Umbilical cord (tissue), 2 donors: ENCODE data around the gene TAS2R19. TPM values are rescaled to one million over a fixed set of nuclear protein-coding genes. Genes with fewer than 3 reads are reported as not detected.

Source experiments
- DNase-seq: peaks from one replicate; pipeline ENCODE4 v3.0.0-alpha.2; 2015; ENCODE audit warnings: low spot score
- total RNA-seq: library from RNA; depleted of rRNA; stranded (reverse); fragments of >200 nt; gene quantifications from one replicate; pipeline ENCODE4 v1.2.3, GENCODE V29; 2014; ENCODE audit warnings: low replicate concordance; ENCODE audit not compliant: insufficient read depth

Gene TAS2R19
- total RNA-seq, 1 donor from 2014 or later: 21.9 TPM

GRCh38 chr12:10994307-10994706 is 28.1 kb downstream of the TAS2R19 start:
- DNase-seq: no peak

GRCh38 chr12:10989107-10989506 is 33.3 kb downstream of the TAS2R19 start:
- no peak for DNase-seq

DNA sequence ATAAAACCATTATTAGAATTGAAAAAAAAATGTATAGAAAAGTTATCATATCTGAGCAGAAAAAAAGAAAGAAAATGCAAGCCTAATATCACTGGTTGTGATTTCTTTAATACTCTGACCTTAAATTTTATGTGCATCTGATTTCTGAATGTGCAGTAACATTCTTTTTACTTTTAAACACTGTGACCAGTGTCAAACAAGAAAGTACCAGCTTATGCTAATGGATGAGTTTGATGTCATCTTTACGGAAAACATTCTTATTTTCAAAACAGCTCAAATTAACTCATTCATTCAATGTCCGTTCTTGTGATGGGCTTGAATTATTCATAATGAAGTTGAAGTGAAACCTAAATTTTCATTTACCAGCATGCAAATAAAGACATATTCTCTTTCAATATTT is 35.6 kb downstream of the TAS2R19 start, which contains the start of gene TAS2R50:
TAS2R50 (minus strand) TSS at position 101 of the 400 bp plus-strand sequence; CDS start at position 49, 52 bp downstream.
- no peak for DNase-seq

DNA sequence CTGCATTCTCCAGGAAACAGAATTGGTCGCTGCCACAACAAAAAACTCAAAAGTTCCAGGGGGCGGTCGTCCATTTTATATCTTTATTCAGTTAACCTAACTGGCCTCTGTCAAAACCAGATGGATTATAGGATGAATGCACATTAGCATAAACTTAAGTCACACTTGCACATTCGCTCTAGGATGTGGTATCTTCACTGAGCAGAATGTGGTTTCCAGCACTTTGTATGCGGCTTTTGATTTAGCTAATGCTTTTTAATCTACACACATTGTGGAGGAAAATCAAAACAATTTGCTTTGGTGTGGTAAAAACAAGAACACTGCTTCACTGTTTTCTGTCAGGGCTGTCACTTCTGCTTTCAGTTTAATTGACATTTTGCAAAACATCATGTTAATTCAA is 40.2 kb downstream of the TAS2R19 start:
- DNase-seq: no peak

GRCh38 chr12:10974965-10975364 is 47.5 kb downstream of the TAS2R19 start:
- no peak for DNase-seq

Other genes with a start within 250 kb of the TAS2R19 start
- 2.9 TPM for gene TAS2R7, start 220.0 kb downstream of the TAS2R19 start, total RNA-seq
- gene TAS2R8, start 215.3 kb downstream of the TAS2R19 start, total RNA-seq: 1.7 TPM
- 1.7 TPM for gene TAS2R9, start 212.5 kb downstream of the TAS2R19 start, total RNA-seq
- 2.6 TPM for gene TAS2R10, start 196.3 kb downstream of the TAS2R19 start, total RNA-seq
- gene PRR4, start 173.1 kb downstream of the TAS2R19 start, total RNA-seq: 3.9 TPM
- gene PRH1, start 138.4 kb downstream of the TAS2R19 start, total RNA-seq: 9.6 TPM
- gene TAS2R13, start 113.1 kb downstream of the TAS2R19 start, total RNA-seq: 5.3 TPM
- 1.4 TPM for gene PRH2, start 93.4 kb downstream of the TAS2R19 start, total RNA-seq
- 21.4 TPM for gene TAS2R14, start 83.4 kb downstream of the TAS2R19 start, total RNA-seq
- gene TAS2R50, start 35.7 kb downstream of the TAS2R19 start, total RNA-seq: 5.8 TPM
- 8.2 TPM for gene TAS2R20, start 24.3 kb downstream of the TAS2R19 start, total RNA-seq
- 32.5 TPM for gene TAS2R31, start 8.8 kb upstream of the TAS2R19 start, total RNA-seq
- gene TAS2R46, start 39.7 kb upstream of the TAS2R19 start, total RNA-seq: 17.3 TPM
- 1.4 TPM for gene TAS2R43, start 69.7 kb upstream of the TAS2R19 start, total RNA-seq
- gene TAS2R30, start 112.0 kb upstream of the TAS2R19 start, total RNA-seq: 22.4 TPM
- gene SMIM10L1, start 148.6 kb upstream of the TAS2R19 start, total RNA-seq: 12.5 TPM
- gene TAS2R42, start 164.3 kb upstream of the TAS2R19 start, total RNA-seq: 2.4 TPM
- gene PRB3, start 247.1 kb upstream of the TAS2R19 start, total RNA-seq: not detected